ENCODE measurements around the gene SNAP47.
A peak's percentile ranks its signal among the peaks of the same experiment; 100 is the strongest.

The SNAP47 gene

DNA sequence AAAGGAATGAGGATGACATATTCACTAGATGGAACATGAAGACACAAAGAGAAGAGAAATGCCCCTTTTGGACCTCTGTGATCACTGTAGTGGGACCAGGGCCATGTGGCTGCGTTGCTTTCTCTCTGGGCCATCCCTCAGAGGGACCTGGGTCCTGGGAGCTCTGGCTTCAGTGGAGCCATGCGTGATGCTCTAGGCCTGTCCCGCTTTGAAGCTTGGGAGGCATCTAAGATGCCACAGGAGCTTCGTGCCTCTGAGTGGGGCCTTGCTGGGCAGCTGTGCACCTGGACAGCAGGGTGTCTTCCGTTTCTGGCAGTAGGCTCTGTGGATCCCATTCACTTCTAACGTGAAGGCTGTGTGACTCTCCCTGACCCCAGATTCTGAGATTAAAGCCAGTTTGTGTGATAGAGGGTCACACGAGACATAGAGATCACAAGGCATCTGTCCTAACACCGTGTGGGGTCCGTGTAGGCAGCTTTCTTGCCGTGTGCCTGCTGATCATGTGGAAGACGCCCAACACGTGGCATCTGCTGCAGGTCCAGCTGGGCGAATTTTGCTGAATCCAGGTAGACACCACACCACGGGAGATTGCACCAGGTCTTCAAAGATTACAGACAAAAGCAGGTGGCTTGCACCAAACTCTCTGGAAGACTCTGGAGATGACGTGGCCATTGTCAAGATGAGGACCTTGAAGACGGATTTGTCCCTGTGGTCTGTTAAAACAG, 63.0 kb downstream of the SNAP47 start:
- no peak for DNase-seq (ENCODE audit: low read depth)

DNA sequence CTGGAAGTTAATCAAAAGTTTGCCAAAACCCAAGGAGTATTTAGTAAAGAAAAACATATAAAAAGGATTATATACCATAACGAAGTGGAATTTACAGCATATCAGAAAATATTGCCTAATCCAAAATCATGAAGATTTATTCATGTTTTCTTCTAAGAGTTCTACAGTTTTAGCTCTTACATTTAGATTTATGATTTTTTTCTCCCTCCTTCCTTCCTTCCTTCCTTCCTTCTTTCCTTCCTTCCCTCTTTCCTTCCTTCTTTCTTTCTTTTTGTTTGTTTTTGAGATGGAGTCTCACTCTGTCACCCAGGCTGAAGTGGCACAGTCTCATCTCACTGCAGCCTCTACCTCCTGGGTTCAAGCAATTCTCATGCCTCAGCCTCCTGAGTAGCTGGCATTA, 64.5 kb downstream of the SNAP47 start:
- DNase-seq (ENCODE audit: low read depth): no peak

DNA sequence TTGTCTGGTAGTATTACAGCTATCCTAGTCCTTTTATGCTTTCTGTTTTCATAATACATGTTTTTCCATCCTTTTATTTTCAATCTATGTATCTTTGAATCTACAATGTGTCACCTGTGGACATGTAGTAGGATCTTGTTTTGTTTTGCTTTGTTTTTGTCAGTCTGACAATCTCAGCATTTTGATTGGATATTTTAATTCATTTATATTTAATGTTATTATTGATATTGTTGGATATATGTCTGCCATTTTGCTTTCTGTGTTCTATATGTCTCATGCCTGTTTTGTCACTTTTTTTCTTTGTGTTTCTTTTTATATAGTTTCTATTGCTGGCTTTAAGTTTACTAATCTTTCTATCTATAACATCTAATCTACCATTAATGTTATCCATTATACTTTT, 68.7 kb downstream of the SNAP47 start:
- no peak for DNase-seq (ENCODE audit: low read depth)

DNA sequence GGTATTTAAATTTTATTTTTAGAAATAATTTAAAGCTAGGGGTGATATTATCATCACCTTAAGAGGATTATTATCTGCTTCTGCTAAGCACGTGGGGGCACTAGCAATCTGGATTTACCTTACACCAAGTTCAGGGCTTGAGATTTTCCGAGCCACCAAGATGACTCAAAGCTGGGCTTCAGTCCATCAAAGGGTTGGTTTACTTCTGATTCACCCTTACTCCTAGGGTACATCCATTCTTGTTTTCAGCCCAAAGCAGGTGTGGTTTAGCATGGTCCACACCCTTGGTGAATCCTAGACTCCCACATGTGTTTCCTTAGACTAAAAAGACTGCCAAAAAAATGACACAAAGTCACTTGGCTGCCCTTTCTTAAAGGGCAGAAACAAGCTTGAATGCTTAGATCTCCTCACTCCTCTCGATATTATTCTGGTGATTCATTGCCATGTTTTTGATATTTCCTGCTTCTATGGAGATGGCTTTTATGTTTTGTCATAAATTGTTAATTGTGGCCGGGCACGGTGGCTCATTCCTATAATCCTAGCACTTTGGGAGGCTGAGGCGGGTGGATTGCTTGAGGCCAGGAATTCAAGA, 70.5 kb downstream of the SNAP47 start:
- peak; percentile 53 for DNase-seq (ENCODE audit: low read depth)

DNA sequence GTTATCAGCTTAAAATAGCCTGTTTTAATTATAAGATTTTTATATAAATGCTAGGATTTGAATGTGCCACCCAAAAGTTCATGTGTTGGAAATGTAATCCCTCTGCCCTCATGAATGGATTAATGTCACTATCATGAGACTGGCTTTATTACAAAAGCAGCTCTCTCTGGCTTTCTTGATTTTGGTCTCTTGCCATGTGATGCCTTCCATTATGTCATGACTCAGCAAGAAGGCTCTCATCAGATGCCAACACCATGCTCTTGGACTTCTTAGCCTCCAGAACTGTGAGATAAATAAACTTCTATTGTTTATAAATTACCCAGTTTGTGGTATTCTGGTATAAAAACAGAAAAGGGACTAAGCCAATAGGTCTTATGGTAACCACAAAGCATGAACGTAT, 73.3 kb downstream of the SNAP47 start:
- DNase-seq (ENCODE audit: low read depth): no peak

DNA sequence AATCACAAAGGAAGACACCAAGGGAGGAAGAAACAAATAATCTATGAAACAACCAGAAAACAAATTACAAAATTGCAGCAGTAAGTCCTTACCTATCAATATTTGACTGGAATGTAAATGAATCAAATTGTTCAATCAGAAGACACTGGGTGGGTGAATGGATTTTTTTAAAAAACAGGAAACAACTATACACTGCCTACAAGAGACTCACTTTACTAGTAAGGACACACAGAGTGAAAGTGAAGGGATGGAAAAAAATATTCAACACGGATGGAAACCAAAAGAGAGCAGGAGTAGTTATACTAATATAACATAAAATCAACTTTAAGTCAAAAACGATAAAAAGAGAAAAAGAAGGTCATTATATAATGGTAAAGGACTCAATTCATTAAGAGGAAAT, 73.8 kb downstream of the SNAP47 start:
- DNase-seq (ENCODE audit: low read depth): no peak

DNA sequence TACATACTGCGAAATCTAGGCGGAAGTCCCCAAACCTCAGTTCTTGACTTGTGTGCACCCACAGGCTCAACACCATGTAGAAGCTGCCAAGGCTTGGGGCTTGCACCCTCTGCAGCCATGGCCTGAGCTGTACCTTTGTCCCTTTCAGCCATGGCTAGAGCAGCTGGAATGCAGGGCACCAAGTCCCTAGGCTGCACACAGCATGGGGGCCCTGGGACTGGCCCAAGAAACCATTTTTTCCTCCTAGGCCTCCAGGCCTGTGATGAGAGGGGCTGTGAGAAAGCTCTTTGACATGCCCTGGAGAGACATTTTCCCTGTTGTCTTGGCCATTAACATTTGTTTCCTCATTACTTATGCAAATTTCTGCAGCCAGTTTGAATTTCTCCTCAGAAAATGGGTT, 78.7 kb downstream of the SNAP47 start:
- no peak for DNase-seq (ENCODE audit: low read depth)

DNA sequence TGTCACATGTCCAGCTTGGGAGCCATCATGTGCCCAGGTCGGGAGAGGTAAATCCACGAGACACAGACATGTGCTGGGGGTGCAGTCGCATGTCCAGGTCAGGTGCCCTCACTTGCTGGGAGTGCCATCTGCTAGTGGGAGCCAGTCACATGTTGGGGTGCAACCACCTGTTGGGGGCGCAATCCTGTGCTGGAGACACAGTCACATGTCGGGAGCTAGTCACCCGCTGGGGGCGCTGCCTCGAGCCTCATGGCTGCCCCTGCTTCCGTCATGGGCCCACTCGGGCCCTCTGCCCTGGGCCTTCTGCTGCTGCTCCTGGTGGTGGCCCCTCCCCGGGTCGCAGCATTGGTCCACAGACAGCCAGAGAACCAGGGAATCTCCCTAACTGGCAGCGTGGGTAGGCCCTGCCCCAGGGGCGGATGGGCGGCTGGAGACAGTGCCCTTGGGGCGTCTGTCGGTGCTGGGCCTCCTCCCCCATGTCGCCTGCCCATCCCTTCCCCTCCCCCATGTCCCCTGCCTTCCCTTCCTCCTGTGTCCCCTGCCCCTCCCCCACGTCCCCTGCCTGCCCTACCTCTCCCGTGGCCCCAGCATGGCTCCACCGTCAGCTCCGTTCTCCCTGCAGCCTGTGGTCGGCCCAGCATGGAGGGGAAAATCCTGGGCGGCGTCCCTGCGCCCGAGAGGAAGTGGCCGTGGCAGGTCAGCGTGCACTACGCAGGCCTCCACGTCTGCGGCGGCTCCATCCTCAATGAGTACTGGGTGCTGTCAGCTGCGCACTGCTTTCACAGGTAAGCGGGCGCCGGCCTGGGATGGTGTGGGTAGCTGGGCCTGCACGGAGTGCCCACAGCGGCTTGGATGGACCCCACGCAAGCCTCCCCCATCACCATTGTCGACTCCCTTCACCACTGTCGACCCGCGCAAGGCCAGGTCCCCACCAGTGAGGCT, 80.5 kb downstream of the SNAP47 start, which contains the start of gene PRSS38:
PRSS38 (plus strand) TSS at position 208 of the 942 bp plus-strand sequence; CDS start at position 250, 42 bp downstream.
- no peak for DNase-seq (ENCODE audit: low read depth)

DNA sequence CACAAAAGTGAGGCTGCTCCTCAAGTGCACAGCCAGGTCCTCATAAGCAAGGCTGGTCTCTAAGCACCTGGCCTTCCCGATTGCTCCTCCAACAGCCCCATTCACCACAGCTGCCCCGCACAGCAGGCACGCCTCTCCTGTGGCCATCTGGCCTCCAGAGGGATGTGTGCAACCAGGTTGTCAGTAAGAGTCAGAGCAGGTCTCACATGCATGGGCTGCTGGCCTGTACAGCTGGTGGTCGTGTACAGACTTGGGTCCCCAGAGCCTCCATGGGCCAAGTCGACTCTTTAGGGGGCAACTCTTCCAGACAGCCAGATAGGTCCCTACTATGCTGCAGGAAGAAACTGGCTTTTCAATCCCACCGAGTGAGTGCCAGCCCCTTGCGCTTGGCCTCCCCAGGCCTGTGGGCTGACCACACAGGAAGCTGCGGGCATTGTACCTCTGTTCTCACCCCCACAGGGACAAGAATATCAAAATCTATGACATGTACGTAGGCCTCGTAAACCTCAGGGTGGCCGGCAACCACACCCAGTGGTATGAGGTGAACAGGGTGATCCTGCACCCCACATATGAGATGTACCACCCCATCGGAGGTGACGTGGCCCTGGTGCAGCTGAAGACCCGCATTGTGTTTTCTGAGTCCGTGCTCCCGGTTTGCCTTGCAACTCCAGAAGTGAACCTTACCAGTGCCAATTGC, 81.7 kb downstream of the SNAP47 start:
- DNase-seq (ENCODE audit: low read depth): no peak

DNA sequence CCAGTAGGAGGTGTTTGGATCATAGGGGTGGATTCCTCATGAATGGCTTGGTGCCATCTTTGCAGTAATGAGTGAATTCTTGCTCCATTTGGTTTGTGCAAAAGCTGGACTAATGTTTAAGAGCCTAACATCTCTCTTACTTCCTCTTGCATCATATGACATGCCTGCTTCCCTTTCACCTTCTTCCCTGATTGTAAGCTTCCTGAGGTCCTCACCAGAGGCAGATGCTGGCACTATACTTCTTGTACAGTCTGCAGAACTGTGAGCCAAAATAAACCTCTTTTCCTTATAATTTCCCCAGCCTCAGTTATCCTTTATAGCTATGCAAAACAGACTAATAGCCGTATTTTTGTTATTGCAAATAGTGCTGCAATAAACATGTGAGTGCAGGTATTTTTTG, 88.3 kb downstream of the SNAP47 start:
- DNase-seq (ENCODE audit: low read depth): no peak

DNA sequence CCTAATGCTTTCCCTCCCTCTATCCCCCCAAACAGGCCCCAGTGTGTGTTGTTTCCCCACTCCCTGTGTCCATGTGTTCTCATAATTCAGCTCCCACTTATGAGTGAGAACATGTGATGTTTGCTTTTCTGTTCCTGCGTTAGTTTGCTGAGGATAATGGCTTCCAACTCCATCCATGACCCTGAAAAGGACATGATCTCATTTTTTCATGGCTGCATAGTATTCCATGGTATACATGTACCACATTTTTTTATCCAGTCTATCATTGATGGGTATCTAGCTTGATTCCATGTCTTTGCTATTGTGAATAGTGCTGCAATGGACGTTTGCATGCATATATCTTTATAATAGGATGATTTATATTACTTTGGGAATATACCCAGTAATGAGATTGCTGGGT, 89.0 kb downstream of the SNAP47 start:
- DNase-seq (ENCODE audit: low read depth): no peak

DNA sequence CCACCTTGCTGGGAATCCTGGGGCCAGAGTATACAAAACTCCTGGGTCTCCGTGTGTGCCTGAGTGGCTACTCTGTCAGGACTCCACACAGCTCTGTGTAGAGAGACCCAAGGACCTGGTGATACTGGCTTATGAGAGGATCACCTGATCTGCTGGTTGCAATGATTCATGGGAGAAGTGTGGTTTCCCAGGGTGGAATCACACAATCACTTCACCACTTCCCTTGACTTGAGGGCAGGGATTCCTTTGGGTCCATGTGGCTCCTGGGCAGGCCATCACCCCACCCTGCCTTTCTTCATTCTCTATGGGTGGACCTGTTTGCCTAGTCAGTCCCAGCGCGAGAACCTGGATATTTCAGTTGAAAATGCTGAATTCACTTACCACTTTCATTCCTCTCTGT, 93.6 kb downstream of the SNAP47 start:
- DNase-seq (ENCODE audit: low read depth): no peak

All from HS-27A (cell line).